Neural cell (in vitro differentiated cells): ENCODE measurements around the gene SNX33. TPM values are rescaled to one million over a fixed set of nuclear protein-coding genes. Genes with fewer than 3 reads are reported as not detected.
"Not testable (repeated sequence)": the region's sequence is repeated elsewhere in the genome, so short reads cannot be mapped to it uniquely, and the experiment has no call there.

Source experiments
- H2AFZ ChIP-seq: fragments of 200-600, 300-800 bp; sonication (generic), shearing (Covaris generic); 2 replicates; pipeline ENCODE4 v1.6.0; 2014; ENCODE audit warnings: low read depth, mild to moderate bottlenecking, antibody characterized with exemption, low read length, moderate library complexity
- H3F3A ChIP-seq: fragments of 200-600 bp; shearing (Covaris generic); 2 replicates; pipeline ENCODE4 v1.6.1; 2016; ENCODE audit warnings: mild to moderate bottlenecking, moderate library complexity, mixed read lengths, antibody characterized with exemption, low read length; ENCODE audit not compliant: insufficient read depth, poor library complexity, severe bottlenecking
- H3K27ac ChIP-seq: fragments of 200-600, 300-800 bp; sonication (generic), shearing (Covaris generic); 2 replicates; pipeline ENCODE4 v1.5.1; 2014; ENCODE audit warnings: mild to moderate bottlenecking, low read length, moderate library complexity
- H3K27me3 ChIP-seq: fragments of 300-800, 200-600 bp; sonication (generic), shearing (Covaris generic); 2 replicates; pipeline ENCODE4 v1.6.0; 2014; ENCODE audit warnings: mild to moderate bottlenecking, low read depth, low read length, moderate library complexity; ENCODE audit not compliant: insufficient read depth
- H3K36me3 ChIP-seq: fragments of 300-800, 200-600 bp; sonication (generic), shearing (Covaris generic); 2 replicates; pipeline ENCODE4 v1.5.1; 2014; ENCODE audit warnings: mild to moderate bottlenecking, antibody characterized with exemption, low read length, moderate library complexity; ENCODE audit not compliant: insufficient read depth
- H3K4me2 ChIP-seq: fragments of 300-800, 200-600 bp; sonication (generic), shearing (Covaris generic); 2 replicates; pipeline ENCODE4 v1.6.0; 2014; ENCODE audit warnings: mild to moderate bottlenecking, low read length
- H3K4me3 ChIP-seq: fragments of 300-800, 200-600 bp; sonication (generic), shearing (Covaris generic); 2 replicates; pipeline ENCODE4 v1.5.1; 2014; ENCODE audit warnings: mild to moderate bottlenecking, low read length, moderate library complexity
- H3K79me2 ChIP-seq: fragments of 200-600 bp; shearing (Covaris generic); replicated peaks from 2 replicates; pipeline ENCODE4 v1.6.0; 2014; ENCODE audit warnings: mild to moderate bottlenecking, low read length, moderate library complexity; ENCODE audit not compliant: insufficient read depth
- H3K9ac ChIP-seq: fragments of 300-800, 200-600 bp; sonication (generic), shearing (Covaris generic); 2 replicates; pipeline ENCODE4 v1.6.1; 2016; ENCODE audit warnings: mild to moderate bottlenecking, low read length, mixed read lengths
- H3K9me2 ChIP-seq: fragments of 200-600 bp; shearing (Covaris generic); 2 replicates; pipeline ENCODE4 v1.6.1; 2016; ENCODE audit warnings: mild to moderate bottlenecking, low read length, mixed read lengths; ENCODE audit not compliant: insufficient read depth
- H3K9me3 ChIP-seq: fragments of 200-600, 300-800 bp; sonication (generic), shearing (Covaris generic); 2 replicates; pipeline ENCODE4 v1.6.1; 2016; ENCODE audit warnings: mild to moderate bottlenecking, mixed run types, low read length, moderate library complexity, mixed read lengths
- H4K20me1 ChIP-seq: fragments of 200-600 bp; shearing (Covaris generic); 2 replicates; pipeline ENCODE4 v1.6.1; 2016; ENCODE audit warnings: mild to moderate bottlenecking, mixed run types; ENCODE audit not compliant: insufficient read depth
- CTCF ChIP-seq: fragments of 450-650 bp; IDR thresholded peaks from 2 replicates; pipeline ENCODE4 v1.5.1; 2014; ENCODE audit warnings: antibody characterized with exemption, mild to moderate bottlenecking, moderate library complexity; ENCODE audit not compliant: poor library complexity, severe bottlenecking
- EP300 ChIP-seq: fragments of 450-650 bp; conservative IDR thresholded peaks from 2 replicates; pipeline ENCODE4 v1.6.1; 2014; ENCODE audit warnings: antibody characterized with exemption, mild to moderate bottlenecking, moderate library complexity; ENCODE audit not compliant: poor library complexity, severe bottlenecking
- EZH2 ChIP-seq: fragments of 200-600, 300-800 bp; shearing (Covaris generic), sonication (generic); IDR thresholded peaks from 2 replicates; pipeline ENCODE4 v1.6.1; 2014; ENCODE audit warnings: antibody characterized with exemption, low read length, borderline replicate concordance, mild to moderate bottlenecking; ENCODE audit not compliant: insufficient read depth, poor library complexity, severe bottlenecking
- MXI1 ChIP-seq: fragments of 450-650 bp; conservative IDR thresholded peaks from 2 replicates; pipeline ENCODE4 v1.6.1; 2014; ENCODE audit warnings: antibody characterized with exemption, mild to moderate bottlenecking; ENCODE audit not compliant: poor library complexity, severe bottlenecking
- POLR2AphosphoS5 ChIP-seq: IDR thresholded peaks from 2 replicates; pipeline ENCODE4 v1.6.1; 2012
- RAD21 ChIP-seq: fragments of 450-650 bp; conservative IDR thresholded peaks from 2 replicates; pipeline ENCODE4 v1.6.1; 2014; ENCODE audit warnings: antibody characterized with exemption, mild to moderate bottlenecking, moderate library complexity
- REST ChIP-seq: IDR thresholded peaks from 2 replicates; pipeline ENCODE4 v1.6.1; 2012; ENCODE audit warnings: borderline replicate concordance
- SMC3 ChIP-seq: fragments of 450-650 bp; conservative IDR thresholded peaks from 2 replicates; pipeline ENCODE4 v1.6.1; 2014; ENCODE audit warnings: antibody characterized with exemption, mild to moderate bottlenecking, moderate library complexity; ENCODE audit not compliant: poor library complexity
- TAF1 ChIP-seq: IDR thresholded peaks from 2 replicates; pipeline ENCODE4 v1.6.1; 2012; ENCODE audit warnings: low read depth
- polyA plus RNA-seq: library from polyadenylated mRNA; depleted of rRNA; stranded (reverse); fragments of >200 nt; gene quantifications from 2 replicates; pipeline ENCODE4 v1.2.3, GENCODE V29; 2014

The SNX33 gene
- polyA plus RNA-seq, 1 donor from 2014 or later = 0.14 TPM

GRCh38 chr15:75688831-75689230, 41.1 kb downstream of the SNX33 start:
- Histone ChIP-seq H3K27me3 (no peaks in the 10 kb centered on the region), H3K9me3 (no peaks in the 10 kb centered on the region), H3F3A (no peaks in the 10 kb centered on the region), H3K9me2 (no peaks in the 10 kb centered on the region), H3K36me3 (no peaks in the 10 kb centered on the region), H3K79me2 (no peaks in the 10 kb centered on the region), H3K4me2 (no peak overlapping the region), H4K20me1 (no peaks in the 10 kb centered on the region), H3K4me3 (no peak overlapping the region), H3K9ac (no peak overlapping the region), H2AFZ (no peak overlapping the region), H3K27ac (no peak overlapping the region)
- no peak for TF ChIP-seq RAD21
- TF ChIP-seq REST = no peak
- no peak for TF ChIP-seq CTCF
- no peak for TF ChIP-seq SMC3
- no peak for TF ChIP-seq EP300
- TF ChIP-seq EZH2 = no peak
- no peak for TF ChIP-seq MXI1
- no peak for TF ChIP-seq POLR2AphosphoS5
- no peak for TF ChIP-seq TAF1

- H3K9me2 ChIP-seq, H4K20me1 ChIP-seq, H3K4me3 ChIP-seq, H3K4me2 ChIP-seq, H2AFZ ChIP-seq, H3K27me3 ChIP-seq, H3K9ac ChIP-seq, H3K9me3 ChIP-seq, H3F3A ChIP-seq, H3K27ac ChIP-seq, H3K79me2 ChIP-seq, H3K36me3 ChIP-seq: not testable (repeated sequence)
Observed at GRCh38 chr15:75689429-75689828, 41.7 kb downstream of the SNX33 start.

- not testable (repeated sequence) for H3F3A ChIP-seq, H3K79me2 ChIP-seq
Observed at GRCh38 chr15:75692311-75692710, 44.6 kb downstream of the SNX33 start.

GRCh38 chr15:75693028-75693427, 45.3 kb downstream of the SNX33 start:
- H3K9me3 ChIP-seq, H3K9me2 ChIP-seq, H3K4me2 ChIP-seq, H3K79me2 ChIP-seq, H3K27me3 ChIP-seq, H4K20me1 ChIP-seq, H3F3A ChIP-seq, H3K4me3 ChIP-seq, H2AFZ ChIP-seq, H3K27ac ChIP-seq, H3K36me3 ChIP-seq, H3K9ac ChIP-seq: not testable (repeated sequence)

More at GRCh38 chr15:75692311-75692710, 44.6 kb downstream of the SNX33 start:
- H3K36me3 ChIP-seq, H3K4me2 ChIP-seq, H3K27me3 ChIP-seq, H4K20me1 ChIP-seq, H2AFZ ChIP-seq, H3K9me2 ChIP-seq, H3K9me3 ChIP-seq, H3K9ac ChIP-seq, H3K27ac ChIP-seq, H3K4me3 ChIP-seq: not testable (repeated sequence)
